SK-N-SH treated with all-trans-retinoic acid at 6 μM for 48 hours (cell line): Measurements from ENCODE around the gene HECTD4.

Source experiments
- ARNTL ChIP-seq: fragments of 450-650 bp; formaldehyde crosslinking; IDR thresholded peaks from 2 replicates; pipeline ENCODE4 v1.5.0; 2020; ENCODE audit warnings: low read depth, mild to moderate bottlenecking, moderate library complexity, borderline replicate concordance
- RARB ChIP-seq: fragments of 250-450 bp; sonication (Bioruptor Pico); IDR thresholded peaks from 2 replicates; pipeline ENCODE4 v1.8.0; 2021; ENCODE audit warnings: mild to moderate bottlenecking, moderate library complexity

DNA sequence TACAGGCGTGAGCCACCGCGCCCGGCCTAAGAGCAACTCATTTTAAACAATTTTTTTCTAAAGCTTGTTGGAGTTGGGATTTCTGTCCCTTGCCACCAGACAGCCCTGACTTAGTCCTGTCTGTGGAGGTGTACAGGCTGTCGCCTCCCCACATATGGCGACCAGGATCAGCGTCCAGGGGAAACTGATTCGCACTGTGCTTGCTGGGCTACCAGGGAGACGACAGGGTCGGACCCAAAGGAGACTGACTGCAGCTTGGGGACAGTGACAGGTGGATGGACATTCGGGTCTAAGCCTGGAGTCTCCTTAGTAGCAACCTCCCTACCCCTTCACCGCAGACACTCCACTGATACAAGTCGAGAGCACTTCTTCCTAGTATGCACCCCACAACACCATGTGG is 216.6 kb downstream of the HECTD4 start:
- TF ChIP-seq ARNTL (no peak), RARB (CRISPR knock-in tag) (no peak)
